ENCODE measurements around the gene GNAI2. TPM values are rescaled to one million over a fixed set of nuclear protein-coding genes. Genes with fewer than 3 reads are reported as not detected.
A peak's percentile ranks its signal among the peaks of the same experiment; 100 is the strongest.

GNAI2 gene
- total and polyA plus RNA-seq, 9 donors, result 116 to 222 (median 189) TPM

- H3K27ac ChIP-seq (ENCODE audit: low read length), result peak within 1 kb of the TSS; percentile 65
- H3K9me3 ChIP-seq (replicated peaks; ENCODE audit: control insufficient read depth, low read depth, low read length), result peaks cover 5% of the 10 kb centered on the region
- 36% methylated on average over 8 of the region's 14 CpGs for WGBS (ENCODE audit: insufficient coverage)
- no peaks in the 10 kb centered on the region for H3K27me3 ChIP-seq (ENCODE audit: control insufficient read depth, insufficient read depth, low read length)
- H3K4me3 ChIP-seq (ENCODE audit: low read length), result no peak within 1 kb of the TSS
- H3K4me1 ChIP-seq (ENCODE audit: control insufficient read depth, insufficient read depth, low read length), result peaks cover 42% of the 10 kb centered on the region
- H3K36me3 ChIP-seq (ENCODE audit: control insufficient read depth, insufficient read depth, low read length), result no peaks in the 10 kb centered on the region
- peak; percentile 83 for DNase-seq
Observed at GRCh38 chr3:50303013-50303815, 67.2 kb downstream of the GNAI2 start, which contains the start of gene HYAL1. HYAL1 (minus strand) TSS chr3:50303574; CDS start chr3:50302956, 618 bp downstream.

GRCh38 chr3:50304601-50305000 lies 68.6 kb downstream of the GNAI2 start:
- Histone ChIP-seq H3K36me3 (ENCODE audit: control insufficient read depth, insufficient read depth, low read length) (peaks cover 3% of the 10 kb centered on the region), H3K27ac (ENCODE audit: low read length) (no peak overlapping the region), H3K27me3 (ENCODE audit: control insufficient read depth, insufficient read depth, low read length) (no peaks in the 10 kb centered on the region), H3K4me3 (ENCODE audit: low read length) (no peak overlapping the region), H3K9me3 (replicated peaks; ENCODE audit: control insufficient read depth, low read depth, low read length) (peaks cover 5% of the 10 kb centered on the region), H3K4me1 (ENCODE audit: control insufficient read depth, insufficient read depth, low read length) (peaks cover 33% of the 10 kb centered on the region)
- peak; percentile 7 for DNase-seq

Other genes starting within 250 kb of the GNAI2 start
- gene RBM5, start 147.3 kb upstream of the GNAI2 start, total RNA-seq, result 161 TPM
- gene RBM5, start 147.3 kb upstream of the GNAI2 start, polyA plus RNA-seq (ENCODE audit: insufficient read depth in 1 of 8, insufficient read length in 8 of 8, low replicate concordance in 1 of 8), result 100 to 1,000 TPM; 126 to 206 (median 157) TPM
- 9.1 TPM for gene SEMA3F, start 80.9 kb upstream of the GNAI2 start, total RNA-seq
- gene SEMA3F, start 80.9 kb upstream of the GNAI2 start, polyA plus RNA-seq (ENCODE audit: insufficient read depth in 1 of 8, insufficient read length in 8 of 8, low replicate concordance in 1 of 8), result 10 to 100 TPM in 6 of 8 donors, 1 to 10 TPM in 2; 9.9 to 28.6 (median 14.4) TPM
- not detected for gene GNAT1, start 44.6 kb upstream of the GNAI2 start, total RNA-seq
- under 1 TPM in 2 of 8 donors, not detected in 6; 0.26 to 0.34 TPM for gene GNAT1, start 44.6 kb upstream of the GNAI2 start, polyA plus RNA-seq (ENCODE audit: insufficient read depth in 1 of 8, insufficient read length in 8 of 8, low replicate concordance in 1 of 8)
- 1.7 TPM for gene SLC38A3, start 30.9 kb upstream of the GNAI2 start, total RNA-seq
- 1 to 10 TPM; 1.7 to 4.4 (median 2.5) TPM for gene SLC38A3, start 30.9 kb upstream of the GNAI2 start, polyA plus RNA-seq (ENCODE audit: insufficient read depth in 1 of 8, insufficient read length in 8 of 8, low replicate concordance in 1 of 8)
- gene SEMA3B, start 32.9 kb downstream of the GNAI2 start, total RNA-seq, result 51.8 TPM
- gene SEMA3B, start 32.9 kb downstream of the GNAI2 start, polyA plus RNA-seq (ENCODE audit: insufficient read depth in 1 of 8, insufficient read length in 8 of 8, low replicate concordance in 1 of 8), result 10 to 100 TPM; 31.8 to 53.7 (median 38.9) TPM
- 25.4 TPM for gene LSMEM2, start 42.9 kb downstream of the GNAI2 start, total RNA-seq
- 10 to 100 TPM; 11.1 to 33.1 (median 27.8) TPM for gene LSMEM2, start 42.9 kb downstream of the GNAI2 start, polyA plus RNA-seq (ENCODE audit: insufficient read depth in 1 of 8, insufficient read length in 8 of 8, low replicate concordance in 1 of 8)
- 36.9 TPM for gene IFRD2, start 56.2 kb downstream of the GNAI2 start, total RNA-seq
- gene IFRD2, start 56.2 kb downstream of the GNAI2 start, polyA plus RNA-seq (ENCODE audit: insufficient read depth in 1 of 8, insufficient read length in 8 of 8, low replicate concordance in 1 of 8), result 10 to 100 TPM; 46.4 to 68.1 (median 61.2) TPM
- 1.3 TPM for gene HYAL3, start 63.2 kb downstream of the GNAI2 start, total RNA-seq
- 1 to 10 TPM; 1.3 to 3.0 (median 2.2) TPM for gene HYAL3, start 63.2 kb downstream of the GNAI2 start, polyA plus RNA-seq (ENCODE audit: insufficient read depth in 1 of 8, insufficient read length in 8 of 8, low replicate concordance in 1 of 8)
- gene NAA80, start 63.2 kb downstream of the GNAI2 start, total RNA-seq, result 5.1 TPM
- gene NAA80, start 63.2 kb downstream of the GNAI2 start, polyA plus RNA-seq (ENCODE audit: insufficient read depth in 1 of 8, insufficient read length in 8 of 8, low replicate concordance in 1 of 8), result 1 to 10 TPM; 5.4 to 8.3 (median 6.3) TPM
- 1.3 TPM for gene HYAL1, start 67.4 kb downstream of the GNAI2 start, total RNA-seq
- gene HYAL1, start 67.4 kb downstream of the GNAI2 start, polyA plus RNA-seq (ENCODE audit: insufficient read depth in 1 of 8, insufficient read length in 8 of 8, low replicate concordance in 1 of 8), result 1 to 10 TPM in 7 of 8 donors, under 1 TPM in 1; 0.86 to 2.5 (median 1.7) TPM
- 51.6 TPM for gene HYAL2, start 86.5 kb downstream of the GNAI2 start, total RNA-seq
- 10 to 100 TPM; 34.3 to 49.5 (median 46.9) TPM for gene HYAL2, start 86.5 kb downstream of the GNAI2 start, polyA plus RNA-seq (ENCODE audit: insufficient read depth in 1 of 8, insufficient read length in 8 of 8, low replicate concordance in 1 of 8)
- 12.8 TPM for gene TUSC2, start 92.0 kb downstream of the GNAI2 start, total RNA-seq
- gene TUSC2, start 92.0 kb downstream of the GNAI2 start, polyA plus RNA-seq (ENCODE audit: insufficient read depth in 1 of 8, insufficient read length in 8 of 8, low replicate concordance in 1 of 8), result 10 to 100 TPM; 13.7 to 19.2 (median 17.4) TPM
- gene RASSF1, start 104.6 kb downstream of the GNAI2 start, total RNA-seq, result 33.9 TPM
- 10 to 100 TPM; 34.9 to 47.7 (median 38.8) TPM for gene RASSF1, start 104.6 kb downstream of the GNAI2 start, polyA plus RNA-seq (ENCODE audit: insufficient read depth in 1 of 8, insufficient read length in 8 of 8, low replicate concordance in 1 of 8)
- gene ZMYND10, start 109.5 kb downstream of the GNAI2 start, total RNA-seq, result 0.49 TPM
- 1 to 10 TPM in 4 of 8 donors, under 1 TPM in 4; 0.90 to 1.8 (median 1.1) TPM for gene ZMYND10, start 109.5 kb downstream of the GNAI2 start, polyA plus RNA-seq (ENCODE audit: insufficient read depth in 1 of 8, insufficient read length in 8 of 8, low replicate concordance in 1 of 8)
- 18.9 TPM for gene NPRL2, start 114.6 kb downstream of the GNAI2 start, total RNA-seq
- 10 to 100 TPM; 18.2 to 23.9 (median 20.2) TPM for gene NPRL2, start 114.6 kb downstream of the GNAI2 start, polyA plus RNA-seq (ENCODE audit: insufficient read depth in 1 of 8, insufficient read length in 8 of 8, low replicate concordance in 1 of 8)
- 8.3 TPM for gene CYB561D2, start 114.7 kb downstream of the GNAI2 start, total RNA-seq
- 1 to 10 TPM; 6.1 to 9.1 (median 7.5) TPM for gene CYB561D2, start 114.7 kb downstream of the GNAI2 start, polyA plus RNA-seq (ENCODE audit: insufficient read depth in 1 of 8, insufficient read length in 8 of 8, low replicate concordance in 1 of 8)
- 25.3 TPM for gene TMEM115, start 123.3 kb downstream of the GNAI2 start, total RNA-seq
- 10 to 100 TPM; 23.0 to 31.3 (median 26.2) TPM for gene TMEM115, start 123.3 kb downstream of the GNAI2 start, polyA plus RNA-seq (ENCODE audit: insufficient read depth in 1 of 8, insufficient read length in 8 of 8, low replicate concordance in 1 of 8)

Measured in muscle of leg (tissue), 11 donors.